ENCODE data around the gene TGFBR3. TPM values are rescaled to one million over a fixed set of nuclear protein-coding genes. Genes with fewer than 3 reads are reported as not detected.

TGFBR3 gene
- total and polyA plus RNA-seq, 9 of the 15 experiments (the other 6 are each of a cell fraction or from before 2014, with no cell fraction given), result 3.6 to 32.4 (median 15.6) TPM

DNA sequence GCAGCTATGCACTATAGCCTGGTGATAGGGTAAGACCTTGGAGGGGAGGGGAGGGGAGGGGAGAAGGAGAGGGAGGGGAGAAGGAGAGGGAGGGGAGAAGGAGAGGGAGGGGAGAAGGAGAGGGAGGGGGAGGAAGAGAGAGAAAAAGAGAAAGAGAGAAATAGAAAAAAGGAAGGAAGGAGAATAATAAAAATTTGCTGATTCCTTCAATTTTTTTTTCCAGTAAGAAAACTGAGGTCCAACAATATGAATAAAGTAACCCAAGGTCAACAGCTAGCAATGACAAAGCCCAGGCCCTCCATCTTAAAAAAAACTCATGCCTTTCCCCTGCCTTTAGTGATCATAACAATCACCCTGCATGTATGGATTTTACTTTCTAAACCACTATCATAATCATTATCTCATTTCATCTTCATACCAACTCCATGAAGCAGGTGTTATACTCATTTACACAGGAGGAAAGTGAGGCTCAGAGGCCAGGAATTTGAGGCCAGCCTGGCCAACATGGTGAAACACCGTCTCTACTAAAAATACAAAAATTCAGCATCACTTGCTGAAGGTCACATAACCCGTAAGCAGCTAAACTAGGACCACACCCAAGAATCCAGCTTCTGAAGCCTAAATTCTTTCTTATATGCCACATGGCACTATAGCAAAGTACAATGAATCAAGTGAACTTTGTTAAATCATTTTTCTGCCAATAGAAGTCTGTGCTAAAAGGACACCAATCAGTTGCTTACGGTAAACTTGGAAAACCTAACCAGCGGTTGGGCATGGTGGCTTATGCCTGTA is 39.9 kb upstream of the TGFBR3 start (continued):
- TF ChIP-seq NR2F6 (CRISPR knock-in tag; IDR thresholded peaks at IDR 0.05) (no peak), ZNF23 (CRISPR knock-in tag; IDR thresholded peaks at IDR 0.05) (no peak), TAF7 (tag; IDR thresholded peaks at IDR 0.05) (no peak), MAFG (tag; conservative IDR thresholded peaks at IDR 0.05) (peak; percentile 30; the same call in 1 of the 2 replicates), TFAM (CRISPR knock-in tag; conservative IDR thresholded peaks at IDR 0.05) (no peak), HNRNPK (IDR thresholded peaks at IDR 0.05; ENCODE audit: low read depth, low read length, poor library complexity, severe bottlenecking) (peak; percentile 74), HMG20B (CRISPR knock-in tag; IDR thresholded peaks at IDR 0.05) (no peak), ZNF12 (CRISPR knock-in tag; IDR thresholded peaks at IDR 0.05) (no peak), SMARCB1 (IDR thresholded peaks at IDR 0.05; ENCODE audit: insufficient read length, low read depth) (no peak), HDAC6 (IDR thresholded peaks at IDR 0.05; ENCODE audit: low read depth, low read length) (no peak), PCBP1 (IDR thresholded peaks at IDR 0.05; ENCODE audit: low read depth, low read length, poor library complexity, severe bottlenecking) (peak; percentile 39), C11orf30 (IDR thresholded peaks at IDR 0.05; ENCODE audit: low read depth) (peak; percentile 62; the same call in 1 of the 2 replicates), MED1 (CRISPR knock-in tag; IDR thresholded peaks at IDR 0.05; ENCODE audit: borderline replicate concordance) (no peak), NELFE (IDR thresholded peaks at IDR 0.05; ENCODE audit: insufficient read depth, insufficient read length) (no peak), ADNP (tag; IDR thresholded peaks at IDR 0.05) (no peak)
- TF ChIP-seq, protein P1, sequence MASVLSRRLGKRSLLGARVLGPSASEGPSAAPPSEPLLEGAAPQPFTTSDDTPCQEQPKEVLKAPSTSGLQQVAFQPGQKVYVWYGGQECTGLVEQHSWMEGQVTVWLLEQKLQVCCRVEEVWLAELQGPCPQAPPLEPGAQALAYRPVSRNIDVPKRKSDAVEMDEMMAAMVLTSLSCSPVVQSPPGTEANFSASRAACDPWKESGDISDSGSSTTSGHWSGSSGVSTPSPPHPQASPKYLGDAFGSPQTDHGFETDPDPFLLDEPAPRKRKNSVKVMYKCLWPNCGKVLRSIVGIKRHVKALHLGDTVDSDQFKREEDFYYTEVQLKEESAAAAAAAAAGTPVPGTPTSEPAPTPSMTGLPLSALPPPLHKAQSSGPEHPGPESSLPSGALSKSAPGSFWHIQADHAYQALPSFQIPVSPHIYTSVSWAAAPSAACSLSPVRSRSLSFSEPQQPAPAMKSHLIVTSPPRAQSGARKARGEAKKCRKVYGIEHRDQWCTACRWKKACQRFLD (CRISPR knock-in tag; IDR thresholded peaks at IDR 0.05), result no peak
- TF ChIP-seq, protein P2, sequence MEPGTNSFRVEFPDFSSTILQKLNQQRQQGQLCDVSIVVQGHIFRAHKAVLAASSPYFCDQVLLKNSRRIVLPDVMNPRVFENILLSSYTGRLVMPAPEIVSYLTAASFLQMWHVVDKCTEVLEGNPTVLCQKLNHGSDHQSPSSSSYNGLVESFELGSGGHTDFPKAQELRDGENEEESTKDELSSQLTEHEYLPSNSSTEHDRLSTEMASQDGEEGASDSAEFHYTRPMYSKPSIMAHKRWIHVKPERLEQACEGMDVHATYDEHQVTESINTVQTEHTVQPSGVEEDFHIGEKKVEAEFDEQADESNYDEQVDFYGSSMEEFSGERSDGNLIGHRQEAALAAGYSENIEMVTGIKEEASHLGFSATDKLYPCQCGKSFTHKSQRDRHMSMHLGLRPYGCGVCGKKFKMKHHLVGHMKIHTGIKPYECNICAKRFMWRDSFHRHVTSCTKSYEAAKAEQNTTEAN (CRISPR knock-in tag; IDR thresholded peaks at IDR 0.05), result no peak
